Heart right ventricle (tissue), 16 donors: Measurements from ENCODE around the gene AKAP17A. TPM values are rescaled to one million over a fixed set of nuclear protein-coding genes. Genes with fewer than 3 reads are reported as not detected.

Experiments used
- ATAC-seq, 8 donors: fragments of 200-7000 bp; cut with Tn5 transposase; one replicate each; pipeline ENCODE4 v1.9.1; 2020; ENCODE audit warnings: mild to moderate bottlenecking in 8 of 8, moderate library complexity in 8 of 8, moderate number of reproducible peaks in 1 of 8
- DNase-seq, 2 donors: peaks; one replicate each; pipeline ENCODE4 v3.0.0-alpha.2; 2020
- H3K27ac ChIP-seq, 10 donors: fragments of 200-600 bp; sonication (generic) in 2 of 10; one replicate each; pipeline versions ENCODE4 v1.5.0 to v1.8.0; 2020 to 2022; ENCODE audit warnings: mild to moderate bottlenecking in 3 of 10
- H3K27me3 ChIP-seq, 7 donors: fragments of 200-600 bp; one replicate each; pipeline ENCODE4 v1.8.0; 2021 to 2022; ENCODE audit warnings: mild to moderate bottlenecking in 2 of 7
- H3K36me3 ChIP-seq, 9 donors: fragments of 200-600 bp; sonication (generic) in 1 of 9; one replicate each; pipeline versions ENCODE4 v1.5.0 to v1.8.0; 2020 to 2022; ENCODE audit warnings: mild to moderate bottlenecking in 2 of 9
- H3K4me1 ChIP-seq, 9 donors: fragments of 200-600 bp; sonication (generic) in 1 of 9; one replicate each; pipeline versions ENCODE4 v1.5.0 to v1.8.0; 2020 to 2022; ENCODE audit warnings: mild to moderate bottlenecking in 4 of 9
- H3K4me3 ChIP-seq, 10 donors: fragments of 200-600 bp; sonication (generic) in 2 of 10; one replicate each; pipeline versions ENCODE4 v1.5.0 to v1.8.0; 2020 to 2022; ENCODE audit warnings: mild to moderate bottlenecking in 7 of 10, moderate library complexity in 2 of 10
- H3K9me3 ChIP-seq, 11 donors: fragments of 200-600 bp in 10 of 11; sonication (generic) in 2 of 11; one replicate each; pipeline versions ENCODE4 v1.5.0 to v1.8.0; 2013 to 2022; ENCODE audit warnings: mild to moderate bottlenecking in 2 of 11, control low read depth in 1 of 11, moderate library complexity in 1 of 11
- CTCF ChIP-seq, 9 donors: fragments of 200-600 bp; sonication (generic) in 2 of 9; IDR thresholded peaks; one replicate each; pipeline versions ENCODE4 v1.5.0 to v1.8.0; 2021 to 2022; ENCODE audit warnings: antibody characterized with exemption in 9 of 9, mild to moderate bottlenecking in 5 of 9, moderate library complexity in 1 of 9
- WGBS, 2 donors: extraction: QIAGEN DNeasy Blood & Tissue Kit; methylation state at CpG; one replicate each; pipeline ENCODE4 v1.1.7; 2013; ENCODE audit warnings: inconsistent platforms in 1 of 2; 5-methylcytosine and 5-hydroxymethylcytosine counted together
- intact Hi-C, 10 donors: fragments of 100-400 bp; cut with DNase I; formaldehyde crosslinking; loops; one replicate each; pipeline versions ENCODE4 v1.11.1 to v1.14.2; 2022
- polyA plus RNA-seq, 2 donors: library from polyadenylated mRNA; stranded (reverse); fragments of 200-250 nt; gene quantifications; one replicate each; pipeline ENCODE4 v1.2.3, GENCODE V29; 2013
- total RNA-seq, 10 donors: library from RNA; stranded (reverse); fragmentation: NEBNext Ultra II Directional in 3 of 10; extraction: Animal tissue kit (Norgen Biotek cat#: 25700) in 3 of 10; gene quantifications; one replicate each; pipeline versions ENCODE4 v1.2.1 to v1.2.4, GENCODE V29; 2021 to 2023
- donor health status: Arrhythmogenic right ventricular cardiomyopathy.
- donor health status: ischemic (EF 13 %, LVEDD 7.1; RV severe dilation, severe dysfunction).
- donor health status: healthy with polysubstance abuse.
- donor health status: DM: no; HTN: yes; CAD: no.
- donor health status: DM: no; HTN: no; CAD: no.
- donor health status: ischemic (EF 25% LVEDD 6.9; RV normal size, moderate dysfunction).
- donor health status: ischemic (EF 25% LVEDD 5.7; RV mildly dilated, moderate dysfunction).
- donor health status: healthy.
- donor health status: DM: yes; HTN: yes; CAD: no.
- donor health status: Ischemic cardiomyopathy.
- donor health status: ischemic (EF 35%, LVEDD 5.7; RV mildly dilated, moderate dysfunction).
- donor health status: nonischemic (EF 11% LVEDD 7.7; RV severe dilation, severe dysfunction).
- donor health status: DM: yes; HTN: yes; CAD: no.
- donor health status: PGD.
- donor health status: ischemic (EF 29% LVEDD 5.4; RV normal size, mild dysfunction).
- donor health status: nonischemic (EF 23%, LVEDD 6.1; RV moderate dilation, normal function).

AKAP17A gene
- total and polyA plus RNA-seq, 12 donors, result 12.2 to 35.6 (median 16.8) TPM

- Histone ChIP-seq H3K36me3 (peaks cover 6 to 72% (median 61%) of the 10 kb centered on the region in 9 donors), H3K27ac (no peak overlapping the region), H3K9me3 (no peaks in the 10 kb centered on the region), H3K4me3 (no peak overlapping the region), H3K27me3 (no peaks in the 10 kb centered on the region), H3K4me1 (peaks cover 0 to 41% (median 18%) of the 10 kb centered on the region in 9 donors)
- DNase-seq, result no peak
- intact Hi-C loops, result loop anchor here in 2 of 10 donors (10.0 kb wide), 2 partner anchors 141 to 201 kb away; partner anchors contain the start of genes ASMTL (in 1 of the 2) and SLC25A6 (in 1 of the 2)
- TF ChIP-seq CTCF (IDR thresholded peaks at IDR 0.05), result no peak
- no peak for ATAC-seq
- 90 to 93% methylated on average over 17 of the region's 17 CpGs for WGBS, 2 donors
Observed at GRCh38 chrX:1595711-1596060, 4.3 kb downstream of the AKAP17A start.

- no peak overlapping the region for H3K4me3 ChIP-seq
- peaks cover 6 to 84% (median 72%) of the 10 kb centered on the region in 9 donors for H3K36me3 ChIP-seq
- H3K4me1 ChIP-seq, result peaks cover 0 to 41% (median 18%) of the 10 kb centered on the region in 9 donors
- H3K27me3 ChIP-seq, result no peaks in the 10 kb centered on the region
- H3K9me3 ChIP-seq, result peaks cover 0 to under 1% (median 0%) of the 10 kb centered on the region in 11 donors
- TF ChIP-seq CTCF (IDR thresholded peaks at IDR 0.05), result no peak
- no peak overlapping the region for H3K27ac ChIP-seq
- ATAC-seq, result no peak
- intact Hi-C loops, result loop anchor here in 2 of 10 donors (10.0 kb wide), 2 partner anchors 142 to 202 kb away; partner anchors contain the start of genes ASMTL (in 1 of the 2) and SLC25A6 (in 1 of the 2)
- WGBS, 2 donors, result 81 to 82% methylated on average over 26 to 30 of the region's 30 CpGs
- no peak for DNase-seq
Observed at GRCh38 chrX:1596676-1597344, 5.4 kb downstream of the AKAP17A start.

GRCh38 chrX:1597345-1598020, 6.1 kb downstream of the AKAP17A start:
- intact Hi-C loops, result loop anchor here in 2 of 10 donors (10.0 kb wide), 2 partner anchors 143 to 203 kb away; partner anchors contain the start of genes ASMTL (in 1 of the 2) and SLC25A6 (in 1 of the 2)
- Histone ChIP-seq H3K36me3 (peaks cover 6 to 90% (median 79%) of the 10 kb centered on the region in 9 donors), H3K4me3 (no peak overlapping the region), H3K27me3 (no peaks in the 10 kb centered on the region), H3K4me1 (peaks cover 0 to 38% (median 17%) of the 10 kb centered on the region in 9 donors), H3K27ac (no peak overlapping the region), H3K9me3 (peaks cover 0 to 8% (median 0%) of the 10 kb centered on the region in 11 donors)
- WGBS, 2 donors, result 83 to 88% methylated on average over 25 of the region's 25 CpGs
- no peak for ATAC-seq
- DNase-seq, result no peak
- no peak for TF ChIP-seq CTCF (IDR thresholded peaks at IDR 0.05)
